ENCODE measurements around the gene CLTCL1. TPM values are rescaled to one million over a fixed set of nuclear protein-coding genes. Genes with fewer than 3 reads are reported as not detected.
"Not testable (repeated sequence)": the region's sequence is repeated elsewhere in the genome, so short reads cannot be mapped to it uniquely, and the experiment has no call there.

The CLTCL1 gene
- polyA plus RNA-seq, 3 donors: 4.9 to 6.1 (median 5.0) TPM

- DNase-seq (ENCODE audit: extremely low read depth in 1 of 11, low read depth in 9 of 11, low spot score in 4 of 11): no peak
These were observed 87.7 kb downstream of the CLTCL1 start for GRCh38 chr22:19203834-19204233.

- DNase-seq (ENCODE audit: extremely low read depth in 1 of 11, low read depth in 9 of 11, low spot score in 4 of 11): not testable (repeated sequence)
These were observed 88.7 kb downstream of the CLTCL1 start for GRCh38 chr22:19202799-19203186.

- no peak for DNase-seq (ENCODE audit: extremely low read depth in 1 of 11, low read depth in 9 of 11, low spot score in 4 of 11)
These were observed 89.4 kb downstream of the CLTCL1 start for GRCh38 chr22:19201869-19202798.

GRCh38 chr22:19201130-19201868 lies 90.2 kb downstream of the CLTCL1 start:
- no peak for DNase-seq (ENCODE audit: extremely low read depth in 1 of 11, low read depth in 9 of 11, low spot score in 4 of 11)

- DNase-seq (ENCODE audit: extremely low read depth in 1 of 11, low read depth in 9 of 11, low spot score in 4 of 11): no peak
These were observed 92.0 kb downstream of the CLTCL1 start for GRCh38 chr22:19199479-19199878.

- DNase-seq (ENCODE audit: extremely low read depth in 1 of 11, low read depth in 9 of 11, low spot score in 4 of 11): no peak
These were observed 93.3 kb downstream of the CLTCL1 start for GRCh38 chr22:19197997-19198865.

- no peak for DNase-seq (ENCODE audit: extremely low read depth in 1 of 11, low read depth in 9 of 11, low spot score in 4 of 11)
These were observed 94.5 kb downstream of the CLTCL1 start for GRCh38 chr22:19196841-19197612.

- DNase-seq (ENCODE audit: extremely low read depth in 1 of 11, low read depth in 9 of 11, low spot score in 4 of 11): no peak
These were observed 95.5 kb downstream of the CLTCL1 start for GRCh38 chr22:19195796-19196731.

GRCh38 chr22:19194766-19195536 lies 96.6 kb downstream of the CLTCL1 start:
- no peak for DNase-seq (ENCODE audit: extremely low read depth in 1 of 11, low read depth in 9 of 11, low spot score in 4 of 11)

GRCh38 chr22:19193879-19194278 lies 97.6 kb downstream of the CLTCL1 start:
- no peak for DNase-seq (ENCODE audit: extremely low read depth in 1 of 11, low read depth in 9 of 11, low spot score in 4 of 11)

GRCh38 chr22:19187716-19188563 lies 103.6 kb downstream of the CLTCL1 start:
- no peak for DNase-seq (ENCODE audit: extremely low read depth in 1 of 11, low read depth in 9 of 11, low spot score in 4 of 11)

GRCh38 chr22:19184276-19184997 lies 107.1 kb downstream of the CLTCL1 start:
- DNase-seq (ENCODE audit: extremely low read depth in 1 of 11, low read depth in 9 of 11, low spot score in 4 of 11): no peak

- DNase-seq (ENCODE audit: extremely low read depth in 1 of 11, low read depth in 9 of 11, low spot score in 4 of 11): no peak
These were observed 108.3 kb downstream of the CLTCL1 start for GRCh38 chr22:19183216-19183615.

- DNase-seq (ENCODE audit: extremely low read depth in 1 of 11, low read depth in 9 of 11, low spot score in 4 of 11): no peak
These were observed 108.9 kb downstream of the CLTCL1 start for GRCh38 chr22:19182472-19183157.
